ENCODE results near the gene LCN6. TPM values are rescaled to one million over a fixed set of nuclear protein-coding genes. Genes with fewer than 3 reads are reported as not detected.

The LCN6 gene
- total and polyA plus RNA-seq, 2 of the 13 experiments (the other 11 are each of a cell fraction or from before 2014, with no cell fraction given) = not detected

DNA sequence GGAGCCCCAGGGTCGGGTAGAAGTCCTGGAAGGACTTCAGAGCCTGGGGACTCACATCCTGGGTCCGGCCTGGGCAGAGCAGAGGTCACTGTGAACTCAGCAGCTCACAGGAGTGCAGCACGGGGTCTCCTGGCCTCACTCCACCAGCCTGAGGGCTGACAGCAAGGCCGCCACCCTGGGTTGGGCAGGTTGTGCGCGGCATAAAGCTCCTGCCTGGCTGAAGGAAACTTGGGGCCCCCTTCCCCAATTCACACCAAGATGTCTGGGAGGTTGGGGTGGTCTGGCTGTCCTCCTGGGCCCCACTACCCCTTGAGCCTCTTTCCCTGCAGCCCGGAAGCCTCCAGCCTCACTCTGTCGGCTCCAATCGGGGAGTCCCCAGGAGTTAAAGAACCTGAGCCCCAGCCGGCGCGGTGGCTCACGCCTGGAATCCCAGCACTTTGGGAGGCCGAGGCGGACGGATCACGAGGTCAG, 13.9 kb upstream of the LCN6 start (continued):
- TF ChIP-seq LCORL (IDR thresholded peaks at IDR 0.05) (no peak), LCORL (CRISPR knock-in tag; IDR thresholded peaks at IDR 0.05) (peak; percentile 60), SALL1 (CRISPR knock-in tag; IDR thresholded peaks at IDR 0.05) (peak; percentile 25; the same call in 1 of the 2 replicates), RCOR2 (CRISPR knock-in tag; IDR thresholded peaks at IDR 0.05) (no peak), SATB2 (CRISPR knock-in tag; IDR thresholded peaks at IDR 0.05) (no peak)
- TF ChIP-seq, protein P1, sequence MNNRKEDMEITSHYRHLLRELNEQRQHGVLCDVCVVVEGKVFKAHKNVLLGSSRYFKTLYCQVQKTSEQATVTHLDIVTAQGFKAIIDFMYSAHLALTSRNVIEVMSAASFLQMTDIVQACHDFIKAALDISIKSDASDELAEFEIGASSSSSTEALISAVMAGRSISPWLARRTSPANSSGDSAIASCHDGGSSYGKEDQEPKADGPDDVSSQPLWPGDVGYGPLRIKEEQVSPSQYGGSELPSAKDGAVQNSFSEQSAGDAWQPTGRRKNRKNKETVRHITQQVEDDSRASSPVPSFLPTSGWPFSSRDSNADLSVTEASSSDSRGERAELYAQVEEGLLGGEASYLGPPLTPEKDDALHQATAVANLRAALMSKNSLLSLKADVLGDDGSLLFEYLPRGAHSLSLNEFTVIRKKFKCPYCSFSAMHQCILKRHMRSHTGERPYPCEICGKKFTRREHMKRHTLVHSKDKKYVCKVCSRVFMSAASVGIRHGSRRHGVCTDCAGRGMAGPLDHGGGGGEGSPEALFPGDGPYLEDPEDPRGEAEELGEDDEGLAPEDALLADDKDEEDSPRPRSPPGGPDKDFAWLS (CRISPR knock-in tag; IDR thresholded peaks at IDR 0.05; ENCODE audit: borderline replicate concordance) = no peak
- TF ChIP-seq, protein P2, sequence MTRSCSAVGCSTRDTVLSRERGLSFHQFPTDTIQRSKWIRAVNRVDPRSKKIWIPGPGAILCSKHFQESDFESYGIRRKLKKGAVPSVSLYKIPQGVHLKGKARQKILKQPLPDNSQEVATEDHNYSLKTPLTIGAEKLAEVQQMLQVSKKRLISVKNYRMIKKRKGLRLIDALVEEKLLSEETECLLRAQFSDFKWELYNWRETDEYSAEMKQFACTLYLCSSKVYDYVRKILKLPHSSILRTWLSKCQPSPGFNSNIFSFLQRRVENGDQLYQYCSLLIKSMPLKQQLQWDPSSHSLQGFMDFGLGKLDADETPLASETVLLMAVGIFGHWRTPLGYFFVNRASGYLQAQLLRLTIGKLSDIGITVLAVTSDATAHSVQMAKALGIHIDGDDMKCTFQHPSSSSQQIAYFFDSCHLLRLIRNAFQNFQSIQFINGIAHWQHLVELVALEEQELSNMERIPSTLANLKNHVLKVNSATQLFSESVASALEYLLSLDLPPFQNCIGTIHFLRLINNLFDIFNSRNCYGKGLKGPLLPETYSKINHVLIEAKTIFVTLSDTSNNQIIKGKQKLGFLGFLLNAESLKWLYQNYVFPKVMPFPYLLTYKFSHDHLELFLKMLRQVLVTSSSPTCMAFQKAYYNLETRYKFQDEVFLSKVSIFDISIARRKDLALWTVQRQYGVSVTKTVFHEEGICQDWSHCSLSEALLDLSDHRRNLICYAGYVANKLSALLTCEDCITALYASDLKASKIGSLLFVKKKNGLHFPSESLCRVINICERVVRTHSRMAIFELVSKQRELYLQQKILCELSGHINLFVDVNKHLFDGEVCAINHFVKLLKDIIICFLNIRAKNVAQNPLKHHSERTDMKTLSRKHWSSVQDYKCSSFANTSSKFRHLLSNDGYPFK (CRISPR knock-in tag; IDR thresholded peaks at IDR 0.05; ENCODE audit: borderline replicate concordance) = peak; percentile 22; the same call in 1 of the 2 replicates

DNA sequence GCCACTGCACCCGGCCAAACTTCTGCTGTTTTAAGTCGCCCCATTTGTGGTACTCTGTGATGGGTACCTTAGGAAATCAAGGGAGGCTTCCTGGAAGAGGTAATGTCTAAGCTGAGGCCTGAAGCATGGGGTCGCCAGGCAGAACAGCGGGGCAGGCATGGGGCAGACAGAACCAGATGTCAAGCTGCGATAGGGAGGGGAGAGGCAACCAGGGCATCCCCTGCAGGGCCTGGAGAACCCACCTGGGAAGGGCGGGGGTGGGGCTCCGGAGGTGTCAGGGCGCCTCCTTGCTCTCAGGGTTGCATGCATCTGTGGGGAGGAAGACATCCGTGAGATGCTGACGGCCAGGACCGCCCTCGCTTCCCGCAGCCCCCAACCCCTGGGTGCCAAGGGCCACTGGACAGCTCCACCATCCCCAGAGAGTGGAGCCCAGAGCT, 13.2 kb upstream of the LCN6 start:
- WGBS (ENCODE audit: low lambda C conversion rate) = 71% methylated on average over 13 of the region's 13 CpGs
- POLR2A ChIA-PET = no interaction called here

More for the DNA sequence above, 13.2 kb upstream of the LCN6 start:
- no peaks in the 10 kb centered on the region for H3K9me3 ChIP-seq (ENCODE audit: low read length)
- no peaks in the 10 kb centered on the region for H3K36me3 ChIP-seq (replicated peaks in 1 of 2; ENCODE audit: control insufficient read depth in 1 of 2, insufficient read depth in 2 of 2, low read length in 2 of 2)
- peak overlapping the region; percentile 56 for H3K4me2 ChIP-seq (ENCODE audit: low read depth, low read length)
- FAIRE-seq (no peak), DNase-seq (ENCODE audit: low spot score) (no peak), ATAC-seq (no peak)
- no peaks in the 10 kb centered on the region for H3K79me2 ChIP-seq (ENCODE audit: insufficient read depth, low read length)
- intact Hi-C loops (cut with micrococcal nuclease; ENCODE audit: unreplicated experiment) = no loop called here
- no peak overlapping the region for H3K9ac ChIP-seq (ENCODE audit: insufficient read depth, low read depth, low read length)
- peaks cover 58% of the 10 kb centered on the region for H3K4me1 ChIP-seq (ENCODE audit: insufficient read depth, low read length)
- no TSS peak for BruUV-seq (replicated peaks)
- H4K20me1 ChIP-seq (ENCODE audit: insufficient read depth, low read length) = no peaks in the 10 kb centered on the region
- H2AFZ ChIP-seq (ENCODE audit: low read length) = no peak overlapping the region
- CTCF ChIA-PET (ENCODE audit: low intra/inter-chr PET ratio, low total read pairs) = interaction anchor here (1.2 kb wide), 1 partner anchor 23 kb away, joined by 3 read pairs; no protein-coding TSS in a partner anchor
- in situ Hi-C loops (cut with HindIII; ENCODE audit: extremely low pct_ligation_motif_present, low pct_unique_long_range_greater_than_20kb) = no loop called here
- peaks cover 5 to 21% of the 10 kb centered on the region in 2 experiments; a peak in 3 of 5 replicates for H3K27me3 ChIP-seq (ENCODE audit: control insufficient read depth in 1 of 2, insufficient read depth in 2 of 2, low read length in 2 of 2)
- H3K27ac ChIP-seq (ENCODE audit: extremely low read length, insufficient read depth, low read length) = no peak overlapping the region
- no peak overlapping the region for H3K4me3 ChIP-seq (replicated peaks in 1 of 3; ENCODE audit: insufficient read depth in 1 of 3, low read depth in 2 of 3, low read length in 3 of 3)
- TF ChIP-seq ZFP36 (IDR thresholded peaks at IDR 0.05; ENCODE audit: borderline replicate concordance, low read depth, low read length, partially characterized antibody) = peak; percentile 40
- TF ChIP-seq, protein P3, sequence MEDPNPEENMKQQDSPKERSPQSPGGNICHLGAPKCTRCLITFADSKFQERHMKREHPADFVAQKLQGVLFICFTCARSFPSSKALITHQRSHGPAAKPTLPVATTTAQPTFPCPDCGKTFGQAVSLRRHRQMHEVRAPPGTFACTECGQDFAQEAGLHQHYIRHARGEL (CRISPR knock-in tag; IDR thresholded peaks at IDR 0.05) = no peak
- TF ChIP-seq ZNF563 (CRISPR knock-in tag; IDR thresholded peaks at IDR 0.05) = 0 out of 2 replicates have a peak, but pooled peaks have one; percentile 15
